ENCODE results near the gene SPATS2L.

Gene SPATS2L

DNA sequence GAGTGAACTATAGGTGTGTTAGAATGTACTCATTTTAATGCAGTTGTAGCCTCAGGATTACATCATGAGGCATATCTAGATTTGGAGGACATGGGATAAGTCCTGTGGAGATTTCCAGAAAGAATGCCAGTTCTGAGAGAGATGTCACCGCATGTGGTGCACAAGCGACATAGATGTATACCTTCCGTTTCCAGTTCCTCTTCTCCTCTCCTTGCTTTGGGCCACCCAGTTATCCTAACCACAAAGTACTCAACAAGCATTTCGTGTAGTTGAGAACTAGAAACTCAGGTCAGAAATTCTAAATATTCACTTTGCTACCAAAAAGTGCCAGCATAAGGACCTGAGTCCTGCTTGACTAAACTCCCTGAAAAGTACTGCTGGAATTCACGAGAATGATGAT, 136.9 kb downstream of the SPATS2L start:
- FAIRE-seq, result no peak
- TF ChIP-seq POLR2A (IDR thresholded peaks at IDR 0.05; ENCODE audit: low read depth, low read length), result no peak
- no peak for TF ChIP-seq TAF1 (IDR thresholded peaks at IDR 0.05; ENCODE audit: borderline replicate concordance, low read depth, low read length)
- no peak for DNase-seq (ENCODE audit: insufficient read length)

DNA sequence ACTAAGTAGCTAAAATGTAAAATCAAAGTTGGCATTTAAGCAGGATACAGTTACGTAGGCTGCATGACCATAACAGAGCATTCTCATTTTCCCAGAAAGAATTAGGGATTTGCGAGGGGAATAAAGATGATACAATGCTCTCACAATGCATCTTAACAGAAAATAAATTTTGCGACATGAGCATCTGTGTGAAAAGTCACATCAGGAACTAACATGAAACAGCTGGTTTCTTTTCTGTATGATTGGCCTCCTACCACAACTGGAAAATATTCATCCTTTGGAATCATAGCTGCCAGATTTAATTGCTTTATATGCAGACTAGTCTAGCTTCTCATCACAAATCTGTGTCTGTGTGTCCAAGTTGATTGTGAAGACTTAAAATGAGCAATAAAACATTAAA, 137.4 kb downstream of the SPATS2L start:
- FAIRE-seq (no peak), DNase-seq (ENCODE audit: insufficient read length) (no peak)
- TF ChIP-seq POLR2AphosphoS5 (IDR thresholded peaks at IDR 0.05; ENCODE audit: low read depth, low read length), result no peak
- no peak for TF ChIP-seq TAF1 (IDR thresholded peaks at IDR 0.05; ENCODE audit: borderline replicate concordance, low read depth, low read length)
- TF ChIP-seq POLR2A (IDR thresholded peaks at IDR 0.05; ENCODE audit: low read depth, low read length), result no peak

DNA sequence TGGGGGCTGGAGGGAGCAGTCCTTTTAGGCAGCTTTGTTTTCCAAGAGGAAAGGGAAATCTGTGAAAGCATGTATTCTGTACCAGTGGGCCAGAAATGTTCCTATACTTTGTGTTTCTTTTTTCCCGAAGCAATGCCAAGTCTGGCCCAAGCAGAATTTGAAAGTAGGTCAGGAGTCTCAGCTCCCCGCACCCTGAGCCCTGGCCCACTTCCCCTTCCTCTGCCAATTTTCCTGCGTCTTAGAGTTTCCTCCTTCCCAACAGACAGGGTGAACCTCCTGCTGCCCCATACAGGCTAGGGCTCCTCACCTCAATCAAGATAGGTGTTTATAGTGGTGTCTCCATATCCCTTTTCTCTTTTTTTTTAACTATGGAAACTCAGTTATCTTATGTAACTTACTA, 138.0 kb downstream of the SPATS2L start:
- FAIRE-seq, result no peak
- DNase-seq (ENCODE audit: insufficient read length), result no peak
- TF ChIP-seq POLR2A (IDR thresholded peaks at IDR 0.05; ENCODE audit: low read depth, low read length) (no peak), TAF1 (IDR thresholded peaks at IDR 0.05; ENCODE audit: borderline replicate concordance, low read depth, low read length) (no peak)

DNA sequence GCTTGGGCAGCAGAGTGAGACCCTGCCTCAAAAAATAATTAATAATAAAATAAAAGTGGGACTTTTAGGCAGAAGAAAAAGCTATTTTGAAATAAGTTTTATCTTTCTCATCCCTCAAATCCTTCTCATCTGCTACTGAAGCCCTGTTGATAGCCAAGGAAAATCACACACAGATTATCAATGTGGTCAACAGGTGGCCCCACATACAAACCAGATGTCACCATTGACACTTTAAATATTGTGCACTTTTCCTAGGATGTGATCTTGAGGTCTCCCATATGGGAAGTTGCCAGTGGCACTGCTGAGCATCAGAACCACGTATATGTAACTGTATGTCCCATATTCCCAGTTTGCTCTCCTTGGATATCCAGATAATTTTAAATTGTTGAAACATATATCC, 138.8 kb downstream of the SPATS2L start:
- DNase-seq (ENCODE audit: insufficient read length) (no peak), FAIRE-seq (no peak)
- TF ChIP-seq TAF1 (IDR thresholded peaks at IDR 0.05; ENCODE audit: borderline replicate concordance, low read depth, low read length), result no peak
- TF ChIP-seq POLR2AphosphoS5 (IDR thresholded peaks at IDR 0.05; ENCODE audit: low read depth, low read length), result no peak
- no peak for TF ChIP-seq POLR2A (IDR thresholded peaks at IDR 0.05; ENCODE audit: low read depth, low read length)

DNA sequence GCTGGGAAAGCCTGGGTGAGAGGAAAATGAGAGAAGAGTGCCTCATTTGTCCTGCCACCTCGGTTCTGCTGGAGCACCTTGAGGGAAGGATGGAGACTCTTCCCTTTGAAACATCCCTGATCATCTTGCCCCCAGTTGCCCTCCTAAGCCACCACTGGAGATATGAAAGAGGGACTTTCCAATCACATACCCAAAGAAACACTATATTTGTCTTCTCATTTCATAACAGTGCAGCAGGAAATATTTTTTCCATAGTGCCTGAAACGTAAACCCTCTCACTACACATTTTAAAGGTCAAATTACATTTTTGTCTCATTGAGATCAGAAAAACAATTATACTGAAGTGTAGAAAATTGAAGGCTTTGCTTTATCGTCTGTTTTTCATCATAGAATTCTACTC, 140.1 kb downstream of the SPATS2L start:
- DNase-seq (ENCODE audit: insufficient read length) (no peak), FAIRE-seq (no peak)
- TF ChIP-seq POLR2AphosphoS5 (IDR thresholded peaks at IDR 0.05; ENCODE audit: low read depth, low read length) (no peak), POLR2A (IDR thresholded peaks at IDR 0.05; ENCODE audit: low read depth, low read length) (no peak), TAF1 (IDR thresholded peaks at IDR 0.05; ENCODE audit: borderline replicate concordance, low read depth, low read length) (no peak)

DNA sequence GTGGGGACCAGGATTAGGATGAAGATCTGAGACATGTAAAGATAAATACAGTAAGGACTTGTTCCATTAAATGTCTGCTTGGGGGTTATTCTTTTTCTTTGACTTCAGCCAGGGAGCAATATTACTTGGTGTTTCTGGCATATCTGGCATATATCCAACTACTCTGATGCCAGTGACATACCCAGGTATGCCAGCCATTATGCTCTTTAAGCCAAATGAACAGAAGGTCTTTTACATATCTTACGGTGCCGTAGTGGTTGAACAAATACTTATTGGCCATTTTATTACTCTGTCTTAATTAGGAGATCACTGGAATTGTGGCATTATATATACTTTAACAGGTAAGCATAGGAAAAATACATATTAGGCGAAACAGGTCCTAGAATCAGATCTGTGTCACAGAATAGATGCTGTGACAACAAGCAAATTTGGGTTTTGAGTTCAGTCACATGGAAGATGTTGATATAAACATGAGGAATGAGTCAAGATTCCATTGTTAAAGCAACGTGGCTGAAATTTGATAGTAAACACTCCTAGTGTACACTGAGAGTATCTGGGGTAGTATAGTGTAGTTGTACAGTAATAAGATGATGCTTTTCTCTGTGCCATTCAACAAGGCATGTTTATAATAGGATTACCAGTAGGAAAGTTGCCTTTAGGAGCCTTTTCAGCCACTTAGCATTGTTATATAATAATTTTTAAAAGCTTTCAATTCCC, 140.8 kb downstream of the SPATS2L start:
- FAIRE-seq (no peak), DNase-seq (ENCODE audit: insufficient read length) (no peak)
- no peak for TF ChIP-seq TAF1 (IDR thresholded peaks at IDR 0.05; ENCODE audit: borderline replicate concordance, low read depth, low read length)
- TF ChIP-seq POLR2AphosphoS5 (IDR thresholded peaks at IDR 0.05; ENCODE audit: low read depth, low read length), result no peak
- no peak for TF ChIP-seq POLR2A (IDR thresholded peaks at IDR 0.05; ENCODE audit: low read depth, low read length)

DNA sequence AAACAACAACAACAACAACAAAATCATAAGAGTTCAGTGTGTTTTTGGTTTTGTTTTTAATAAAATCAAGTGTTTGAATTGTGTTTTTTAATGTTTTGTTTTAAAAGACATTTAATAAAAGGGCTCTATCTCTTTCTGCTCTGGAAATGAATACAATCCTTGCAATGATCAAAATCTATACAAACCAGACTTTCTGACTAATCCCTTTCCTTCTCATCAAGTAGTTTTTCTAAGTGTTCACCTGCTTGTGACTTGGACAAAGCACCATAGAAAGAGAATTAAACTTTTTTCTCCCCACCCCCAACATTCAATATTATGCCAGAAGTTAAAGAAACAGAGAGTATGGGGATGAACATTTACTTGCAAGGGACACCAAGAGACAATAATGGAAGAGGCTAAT, 142.0 kb downstream of the SPATS2L start:
- FAIRE-seq (no peak), DNase-seq (ENCODE audit: insufficient read length) (no peak)
- TF ChIP-seq TAF1 (IDR thresholded peaks at IDR 0.05; ENCODE audit: borderline replicate concordance, low read depth, low read length), result no peak
- TF ChIP-seq POLR2A (IDR thresholded peaks at IDR 0.05; ENCODE audit: low read depth, low read length), result no peak
- no peak for TF ChIP-seq POLR2AphosphoS5 (IDR thresholded peaks at IDR 0.05; ENCODE audit: low read depth, low read length)

DNA sequence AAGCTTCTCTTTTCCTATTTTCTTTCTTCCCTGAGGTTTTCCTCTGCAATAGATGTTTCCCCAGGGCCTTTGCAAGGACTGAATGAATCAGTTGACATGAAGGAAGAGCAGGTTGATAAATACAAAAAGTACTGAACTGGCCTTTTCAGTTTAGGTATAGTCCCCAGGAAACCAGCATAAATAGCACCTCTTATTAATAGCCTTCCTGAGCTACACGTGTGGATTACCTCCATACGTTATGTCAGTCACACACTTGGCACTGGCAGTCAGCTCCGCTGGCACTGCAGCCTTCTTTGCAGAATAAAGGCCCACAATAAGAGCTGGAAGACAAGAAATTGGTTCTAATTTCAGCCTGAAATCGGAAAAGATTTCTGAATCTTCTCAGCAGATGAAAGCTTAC, 142.7 kb downstream of the SPATS2L start:
- DNase-seq (ENCODE audit: insufficient read length) (no peak), FAIRE-seq (no peak)
- no peak for TF ChIP-seq TAF1 (IDR thresholded peaks at IDR 0.05; ENCODE audit: borderline replicate concordance, low read depth, low read length)
- TF ChIP-seq POLR2A (IDR thresholded peaks at IDR 0.05; ENCODE audit: low read depth, low read length), result no peak
- TF ChIP-seq POLR2AphosphoS5 (IDR thresholded peaks at IDR 0.05; ENCODE audit: low read depth, low read length), result no peak

DNA sequence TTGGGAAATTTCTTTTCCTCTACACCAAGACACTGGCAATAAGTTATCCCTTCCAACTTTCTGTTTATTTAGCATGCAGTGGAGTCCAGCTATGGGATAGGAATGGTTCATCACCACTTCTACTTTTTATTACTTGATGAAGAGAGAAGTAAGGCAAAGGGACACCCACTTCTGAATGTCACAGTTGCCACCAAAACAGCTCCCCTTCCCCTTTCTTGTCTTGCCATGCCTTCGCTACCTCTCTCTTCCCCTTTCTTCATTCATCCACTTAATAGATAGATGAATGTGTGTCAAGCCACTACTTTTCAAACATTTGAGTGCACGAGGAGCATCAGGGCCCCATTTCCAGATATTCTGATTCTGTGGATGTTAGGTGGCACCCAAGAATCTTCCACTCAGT, 143.8 kb downstream of the SPATS2L start:
- DNase-seq (ENCODE audit: insufficient read length), result no peak
- TF ChIP-seq POLR2A (IDR thresholded peaks at IDR 0.05; ENCODE audit: low read depth, low read length) (no peak), POLR2AphosphoS5 (IDR thresholded peaks at IDR 0.05; ENCODE audit: low read depth, low read length) (no peak), TAF1 (IDR thresholded peaks at IDR 0.05; ENCODE audit: borderline replicate concordance, low read depth, low read length) (no peak)
- peak; percentile 42 for FAIRE-seq

DNA sequence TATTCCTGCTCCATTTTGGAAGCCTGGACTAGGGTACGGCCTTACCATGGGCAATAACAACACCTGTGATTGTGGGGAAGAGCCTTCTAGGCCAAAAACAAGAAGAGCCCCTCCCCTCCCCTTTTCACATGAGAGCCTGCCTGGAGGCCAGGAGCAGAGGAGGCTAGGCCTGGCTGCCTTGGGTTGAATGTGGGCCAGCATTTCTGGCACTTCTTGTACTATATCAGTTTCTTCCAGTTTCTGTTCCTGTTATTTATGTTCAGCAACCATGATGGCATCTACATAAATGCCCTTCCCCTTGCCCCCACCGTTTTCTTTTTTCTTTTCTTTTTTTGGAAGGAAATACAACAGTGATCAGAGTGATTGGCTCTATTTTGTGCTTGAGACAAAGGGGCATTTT, 145.0 kb downstream of the SPATS2L start:
- no peak for TF ChIP-seq POLR2A (IDR thresholded peaks at IDR 0.05; ENCODE audit: low read depth, low read length)
- TF ChIP-seq TAF1 (IDR thresholded peaks at IDR 0.05; ENCODE audit: borderline replicate concordance, low read depth, low read length), result no peak
- TF ChIP-seq POLR2AphosphoS5 (IDR thresholded peaks at IDR 0.05; ENCODE audit: low read depth, low read length), result no peak
- DNase-seq (ENCODE audit: insufficient read length) (no peak), FAIRE-seq (no peak)

DNA sequence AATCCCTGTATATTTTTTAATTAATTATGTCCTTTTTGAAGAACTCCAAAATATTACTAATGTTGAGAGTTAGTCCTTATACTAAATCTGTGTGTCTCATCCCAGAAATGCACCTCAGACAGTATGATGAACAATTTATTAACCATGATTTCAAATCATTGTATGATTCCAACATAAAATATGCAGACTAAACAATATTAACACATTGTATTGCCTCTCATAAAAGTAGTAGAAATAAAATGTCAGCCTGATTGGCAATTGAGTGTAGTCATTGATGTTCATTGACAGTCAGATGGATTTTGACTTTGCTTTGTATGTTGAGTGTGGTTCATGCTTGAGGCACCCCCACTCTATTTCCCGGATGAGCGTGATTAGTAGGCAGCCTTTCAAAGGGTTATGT, 145.9 kb downstream of the SPATS2L start:
- TF ChIP-seq POLR2AphosphoS5 (IDR thresholded peaks at IDR 0.05; ENCODE audit: low read depth, low read length) (no peak), POLR2A (IDR thresholded peaks at IDR 0.05; ENCODE audit: low read depth, low read length) (no peak), TAF1 (IDR thresholded peaks at IDR 0.05; ENCODE audit: borderline replicate concordance, low read depth, low read length) (no peak)
- DNase-seq (ENCODE audit: insufficient read length) (no peak), FAIRE-seq (no peak)

DNA sequence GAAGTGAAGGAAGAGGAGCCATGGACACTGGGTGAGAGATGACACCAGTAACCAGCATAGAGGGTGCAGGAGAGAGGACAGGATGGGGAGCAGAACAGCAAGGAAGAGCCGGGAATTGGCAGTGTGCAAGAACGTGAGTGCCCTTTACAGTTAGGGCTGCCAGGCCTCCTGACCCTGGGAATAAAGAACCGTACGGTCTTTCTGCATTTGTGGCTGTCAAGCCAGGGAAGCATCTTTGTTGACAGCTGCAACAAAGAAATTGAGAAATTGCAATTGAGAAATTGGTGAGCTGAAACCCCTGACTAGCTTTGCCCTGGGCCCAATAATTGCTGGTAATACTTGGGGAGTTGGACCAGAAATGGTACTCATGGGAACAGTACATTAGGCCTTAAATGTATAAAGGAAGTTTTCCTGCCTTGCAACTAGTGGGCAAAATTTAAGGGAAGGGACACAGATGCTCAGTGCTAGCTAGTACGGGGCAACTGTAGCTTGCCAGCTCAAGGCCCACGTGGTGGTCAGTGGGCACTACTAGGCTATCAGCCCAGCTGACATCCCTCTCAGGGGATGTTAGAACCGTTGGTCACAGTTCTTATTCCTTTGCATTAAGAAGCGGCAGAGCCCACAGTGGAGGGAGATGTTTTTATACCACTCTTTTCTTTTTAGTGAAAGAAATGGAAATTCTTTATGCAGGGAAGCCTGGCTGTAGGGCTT, 146.8 kb downstream of the SPATS2L start:
- TF ChIP-seq TAF1 (IDR thresholded peaks at IDR 0.05; ENCODE audit: borderline replicate concordance, low read depth, low read length) (no peak), POLR2AphosphoS5 (IDR thresholded peaks at IDR 0.05; ENCODE audit: low read depth, low read length) (no peak), POLR2A (IDR thresholded peaks at IDR 0.05; ENCODE audit: low read depth, low read length) (no peak)
- FAIRE-seq (no peak), DNase-seq (ENCODE audit: insufficient read length) (no peak)

All from GM12892 (cell line).